DND-41 (cell line): ENCODE results near the gene DCST1.

ENCODE experiments used
- ATAC-seq: fragments of 200-7000 bp; cut with Tn5 transposase; 3 replicates; pipeline ENCODE4 v1.9.1; 2021; ENCODE audit warnings: low read depth; ENCODE audit not compliant: insufficient read depth
- DNase-seq: peaks from one replicate; pipeline ENCODE4 v3.0.0-alpha.2; 2020
- H2AFZ ChIP-seq: 2 replicates; pipeline ENCODE4 v1.6.0; 2012; ENCODE audit warnings: low read depth, low read length
- H3K27ac ChIP-seq: 2 replicates; pipeline ENCODE4 v1.5.1; 2012; ENCODE audit warnings: low read length, inconsistent platforms
- H3K27me3 ChIP-seq: fragments of 200-600 bp; sonication (generic); 2 replicates; pipeline ENCODE4 v1.6.0; 2012; ENCODE audit warnings: low read length, mild to moderate bottlenecking, inconsistent platforms; ENCODE audit not compliant: insufficient read depth, poor library complexity
- H3K36me3 ChIP-seq: 2 replicates; pipeline ENCODE4 v1.5.1; 2012; ENCODE audit warnings: low read length, inconsistent platforms; ENCODE audit not compliant: insufficient read depth
- H3K4me1 ChIP-seq: 2 replicates; pipeline ENCODE4 v1.5.1; 2012; ENCODE audit warnings: mild to moderate bottlenecking, low read length; ENCODE audit not compliant: insufficient read depth
- H3K4me2 ChIP-seq: 2 replicates; pipeline ENCODE4 v1.6.0; 2012; ENCODE audit warnings: mild to moderate bottlenecking, moderate library complexity, low read length, inconsistent platforms; ENCODE audit not compliant: insufficient read depth
- H3K4me3 ChIP-seq, 2 experiments: fragments of 200-600 bp in 1 of 2; shearing (Covaris generic) in 1 of 2; 2 replicates each; pipeline ENCODE4 v1.5.1; 2012 to 2016; ENCODE audit warnings: inconsistent platforms in 2 of 2, low read length in 2 of 2, mild to moderate bottlenecking in 2 of 2, low read depth in 1 of 2, moderate library complexity in 1 of 2
- H3K79me2 ChIP-seq: 2 replicates; pipeline ENCODE4 v1.6.0; 2012; ENCODE audit warnings: low read length, inconsistent platforms; ENCODE audit not compliant: insufficient read depth
- H3K9ac ChIP-seq: 2 replicates; pipeline ENCODE4 v1.6.0; 2012; ENCODE audit warnings: low read depth, mild to moderate bottlenecking, inconsistent platforms, low read length, moderate library complexity
- H3K9me3 ChIP-seq: 2 replicates; pipeline ENCODE4 v1.5.1; 2012; ENCODE audit warnings: low read length, moderate library complexity, mild to moderate bottlenecking, inconsistent platforms; ENCODE audit not compliant: insufficient read depth, severe bottlenecking
- H4K20me1 ChIP-seq: 2 replicates; pipeline ENCODE4 v1.6.0; 2012; ENCODE audit warnings: low read length; ENCODE audit not compliant: insufficient read depth
- EZH2 ChIP-seq: IDR thresholded peaks from 3 replicates; pipeline ENCODE4 v1.6.1; 2012; ENCODE audit warnings: borderline replicate concordance, low read depth, mild to moderate bottlenecking, moderate library complexity, low read length, inconsistent platforms; ENCODE audit not compliant: severe bottlenecking
- TF ChIP-seq, protein P1 (sequence below): IDR thresholded peaks from 2 replicates; pipeline ENCODE4 v1.5.1; 2012; ENCODE audit warnings: borderline replicate concordance, low read length, moderate library complexity, mild to moderate bottlenecking; ENCODE audit not compliant: poor library complexity, severe bottlenecking; ENCODE audit errors: extremely low read depth

The DCST1 gene

DNA sequence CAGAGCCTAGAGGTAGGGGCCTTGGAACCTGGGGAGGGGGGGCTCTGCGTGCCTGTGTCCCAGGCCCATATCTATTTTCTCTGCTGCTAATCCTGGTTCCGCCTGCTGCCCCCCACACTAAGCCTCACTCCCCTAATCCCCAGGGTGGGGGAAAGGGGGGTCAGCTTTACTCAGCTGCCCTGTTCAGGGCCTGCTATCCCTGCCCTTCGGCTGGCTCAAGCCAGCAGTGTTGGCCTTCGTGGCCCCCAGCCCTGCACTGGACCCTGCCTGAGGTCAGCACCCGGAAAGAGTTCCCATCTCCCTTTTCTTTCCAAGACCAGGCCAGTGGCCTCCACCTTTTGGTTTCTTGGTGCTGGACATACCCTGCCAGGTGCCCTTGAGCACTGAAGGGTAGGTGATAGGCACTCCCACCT, 22.6 kb upstream of the DCST1 start:
- DNase-seq (no peak), ATAC-seq (no peak)
- Histone ChIP-seq H3K27me3 (peaks cover 5% of the 10 kb centered on the region), H3K9me3 (no peaks in the 10 kb centered on the region), H3K4me1 (peaks cover 7% of the 10 kb centered on the region; the same call in 1 of the 2 replicates), H3K4me2 (no peak overlapping the region), H3K9ac (no peak overlapping the region), H3K4me3 (no peak overlapping the region), H4K20me1 (peaks cover 60% of the 10 kb centered on the region), H3K36me3 (no peaks in the 10 kb centered on the region), H3K79me2 (no peaks in the 10 kb centered on the region), H3K27ac (no peak overlapping the region), H2AFZ (no peak overlapping the region)
- TF ChIP-seq, protein P1, sequence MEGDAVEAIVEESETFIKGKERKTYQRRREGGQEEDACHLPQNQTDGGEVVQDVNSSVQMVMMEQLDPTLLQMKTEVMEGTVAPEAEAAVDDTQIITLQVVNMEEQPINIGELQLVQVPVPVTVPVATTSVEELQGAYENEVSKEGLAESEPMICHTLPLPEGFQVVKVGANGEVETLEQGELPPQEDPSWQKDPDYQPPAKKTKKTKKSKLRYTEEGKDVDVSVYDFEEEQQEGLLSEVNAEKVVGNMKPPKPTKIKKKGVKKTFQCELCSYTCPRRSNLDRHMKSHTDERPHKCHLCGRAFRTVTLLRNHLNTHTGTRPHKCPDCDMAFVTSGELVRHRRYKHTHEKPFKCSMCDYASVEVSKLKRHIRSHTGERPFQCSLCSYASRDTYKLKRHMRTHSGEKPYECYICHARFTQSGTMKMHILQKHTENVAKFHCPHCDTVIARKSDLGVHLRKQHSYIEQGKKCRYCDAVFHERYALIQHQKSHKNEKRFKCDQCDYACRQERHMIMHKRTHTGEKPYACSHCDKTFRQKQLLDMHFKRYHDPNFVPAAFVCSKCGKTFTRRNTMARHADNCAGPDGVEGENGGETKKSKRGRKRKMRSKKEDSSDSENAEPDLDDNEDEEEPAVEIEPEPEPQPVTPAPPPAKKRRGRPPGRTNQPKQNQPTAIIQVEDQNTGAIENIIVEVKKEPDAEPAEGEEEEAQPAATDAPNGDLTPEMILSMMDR, result no peak
- no peak for TF ChIP-seq EZH2

DNA sequence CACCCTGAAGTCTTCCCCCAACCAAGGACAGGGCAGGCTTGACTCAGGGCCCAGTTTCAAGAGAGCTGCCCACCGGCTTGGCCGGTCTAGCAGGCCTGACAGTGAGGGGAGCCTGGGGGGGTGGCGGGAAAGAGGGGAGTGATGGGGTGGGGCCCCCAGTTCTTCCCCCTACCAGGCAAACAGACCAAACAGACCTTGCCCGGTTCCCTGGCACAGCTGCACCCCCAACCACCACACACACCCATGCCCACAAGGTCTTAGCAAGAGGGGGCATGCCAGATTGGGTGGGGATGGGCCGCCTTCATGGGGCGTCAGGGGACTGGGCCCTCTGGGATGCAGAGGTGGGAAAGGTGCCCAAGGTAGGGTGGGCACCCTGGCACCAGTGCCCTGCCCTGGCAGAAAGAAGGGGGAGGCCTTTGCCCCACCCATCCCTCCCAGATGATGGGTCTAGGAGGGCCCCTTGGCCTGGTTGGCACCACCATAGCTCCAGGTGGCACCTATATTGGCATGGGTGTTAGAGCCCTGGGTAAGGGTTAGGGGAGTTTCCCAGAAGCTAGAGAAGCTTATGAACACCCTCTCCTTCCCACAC, 22.1 kb upstream of the DCST1 start:
- ATAC-seq (no peak), DNase-seq (no peak)
- TF ChIP-seq, protein P1, result no peak
- TF ChIP-seq EZH2, result no peak
- Histone ChIP-seq H3K27me3 (peaks cover 10% of the 10 kb centered on the region), H3K4me3 (no peak overlapping the region), H3K9ac (no peak overlapping the region), H3K36me3 (no peaks in the 10 kb centered on the region), H3K4me1 (peaks cover 7% of the 10 kb centered on the region; the same call in 1 of the 2 replicates), H3K79me2 (no peaks in the 10 kb centered on the region), H4K20me1 (peaks cover 62% of the 10 kb centered on the region), H3K9me3 (no peaks in the 10 kb centered on the region), H2AFZ (no peak overlapping the region), H3K27ac (no peak overlapping the region), H3K4me2 (no peak overlapping the region)

DNA sequence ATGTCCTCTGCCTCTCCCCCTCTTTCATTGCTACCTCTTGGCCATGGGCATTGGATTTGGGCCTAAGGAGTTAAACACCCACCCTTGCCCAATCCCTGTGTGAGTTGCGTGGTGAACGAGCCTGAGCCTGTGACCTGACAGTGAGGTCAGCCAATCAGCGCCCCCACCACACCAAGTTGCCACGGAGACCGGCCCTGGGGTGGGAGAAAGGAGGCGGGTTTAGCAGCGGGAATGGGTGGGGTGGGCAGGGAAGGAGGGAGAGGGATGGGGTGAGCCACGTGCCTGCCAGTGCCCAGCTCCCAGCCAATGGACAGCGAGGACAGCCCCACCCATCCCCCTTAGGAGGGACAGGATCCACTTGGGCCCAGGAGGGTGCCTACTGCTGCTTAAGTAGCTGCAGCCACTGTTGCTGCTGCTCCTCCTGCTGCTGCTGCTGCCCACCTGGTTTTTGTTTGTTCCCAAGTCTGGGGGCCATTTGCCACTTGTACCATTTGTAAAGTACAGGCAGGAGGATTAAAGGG, 21.5 kb upstream of the DCST1 start:
- ATAC-seq (no peak), DNase-seq (no peak)
- no peaks in the 10 kb centered on the region for H3K9me3 ChIP-seq
- H3K36me3 ChIP-seq, result no peaks in the 10 kb centered on the region
- H3K9ac ChIP-seq, result no peak overlapping the region
- no peak for TF ChIP-seq EZH2
- TF ChIP-seq, protein P1, result no peak
- H3K27ac ChIP-seq, result no peak overlapping the region
- no peak overlapping the region for H3K4me3 ChIP-seq
- H2AFZ ChIP-seq, result no peak overlapping the region
- peaks cover 10% of the 10 kb centered on the region; the same call in 1 of the 2 replicates for H3K4me1 ChIP-seq
- H4K20me1 ChIP-seq, result peaks cover 64% of the 10 kb centered on the region
- no peaks in the 10 kb centered on the region for H3K79me2 ChIP-seq
- H3K27me3 ChIP-seq, result peaks cover 15% of the 10 kb centered on the region
- H3K4me2 ChIP-seq, result no peak overlapping the region
